ENCODE measurements around the gene ARHGDIB. TPM values are rescaled to one million over a fixed set of nuclear protein-coding genes. Genes with fewer than 3 reads are reported as not detected.

Gene ARHGDIB
- total and polyA plus RNA-seq, 2 of the 4 experiments (the other 2 are of a cell fraction) = 24.9 to 30.7 TPM

GRCh38 chr12:14937014-14937413, 24.4 kb downstream of the ARHGDIB start:
- H3K27ac ChIP-seq (ENCODE audit: insufficient read depth, low read length) = no peak overlapping the region
- H2BK20ac ChIP-seq (ENCODE audit: low read depth, low read length) = 0 out of 2 replicates have a peak overlapping the region, but pooled peaks have one; percentile 22
- no peak overlapping the region for H3K4me2 ChIP-seq (ENCODE audit: low read depth, low read length)
- H4K91ac ChIP-seq (ENCODE audit: insufficient read depth, low read depth, low read length) = no peak overlapping the region
- no peak overlapping the region for H3K9ac ChIP-seq (ENCODE audit: low read depth, low read length)
- 0 out of 2 replicates have a peak overlapping the region, but pooled peaks have one; percentile 16 for H2BK120ac ChIP-seq (ENCODE audit: low read depth, low read length)
- no peaks in the 10 kb centered on the region for H3K27me3 ChIP-seq (ENCODE audit: control insufficient read depth, insufficient read depth, low read length)
- intact Hi-C loops (cut with micrococcal nuclease) (no loop called here), in situ Hi-C loops (cut with MboI; ENCODE audit: low sequenced_read_pairs) (no loop called here), dilution Hi-C loops (cut with HindIII; ENCODE audit: low sequenced_read_pairs, unreplicated experiment) (no loop called here)
- H2AK5ac ChIP-seq (ENCODE audit: low read depth, low read length) = no peak overlapping the region
- H4K5ac ChIP-seq (ENCODE audit: low read depth, low read length) = 0 out of 2 replicates have a peak overlapping the region, but pooled peaks have one; percentile 12
- TF ChIP-seq POLR2A (IDR thresholded peaks at IDR 0.05; ENCODE audit: low read depth, low read length) (no peak), BHLHE40 (IDR thresholded peaks at IDR 0.05; ENCODE audit: low read depth, low read length) (no peak), MAFK (IDR thresholded peaks at IDR 0.05; ENCODE audit: low read depth, low read length) (no peak), ELK1 (IDR thresholded peaks at IDR 0.05; ENCODE audit: borderline replicate concordance, low read depth, low read length) (no peak), FOS (IDR thresholded peaks at IDR 0.05; ENCODE audit: low read depth, low read length) (no peak), USF2 (IDR thresholded peaks at IDR 0.05; ENCODE audit: low read depth, low read length) (no peak), MAZ (IDR thresholded peaks at IDR 0.05; ENCODE audit: borderline replicate concordance, low read depth, low read length) (no peak), SMC3 (IDR thresholded peaks at IDR 0.05; ENCODE audit: low read depth, low read length) (no peak), RAD21 (IDR thresholded peaks at IDR 0.05; ENCODE audit: low read length) (no peak), NFE2L2 (IDR thresholded peaks at IDR 0.05; ENCODE audit: low read depth, low read length) (no peak), CEBPB (IDR thresholded peaks at IDR 0.05; ENCODE audit: low read depth, low read length) (no peak), MXI1 (IDR thresholded peaks at IDR 0.05; ENCODE audit: borderline replicate concordance, low read depth, low read length) (no peak), CHD1 (IDR thresholded peaks at IDR 0.05; ENCODE audit: low read depth, low read length) (no peak), RFX5 (IDR thresholded peaks at IDR 0.05; ENCODE audit: low read depth, low read length) (no peak), RCOR1 (IDR thresholded peaks at IDR 0.05; ENCODE audit: insufficient replicate concordance, low read length) (no peak)
- TF ChIP-seq, protein P1, sequence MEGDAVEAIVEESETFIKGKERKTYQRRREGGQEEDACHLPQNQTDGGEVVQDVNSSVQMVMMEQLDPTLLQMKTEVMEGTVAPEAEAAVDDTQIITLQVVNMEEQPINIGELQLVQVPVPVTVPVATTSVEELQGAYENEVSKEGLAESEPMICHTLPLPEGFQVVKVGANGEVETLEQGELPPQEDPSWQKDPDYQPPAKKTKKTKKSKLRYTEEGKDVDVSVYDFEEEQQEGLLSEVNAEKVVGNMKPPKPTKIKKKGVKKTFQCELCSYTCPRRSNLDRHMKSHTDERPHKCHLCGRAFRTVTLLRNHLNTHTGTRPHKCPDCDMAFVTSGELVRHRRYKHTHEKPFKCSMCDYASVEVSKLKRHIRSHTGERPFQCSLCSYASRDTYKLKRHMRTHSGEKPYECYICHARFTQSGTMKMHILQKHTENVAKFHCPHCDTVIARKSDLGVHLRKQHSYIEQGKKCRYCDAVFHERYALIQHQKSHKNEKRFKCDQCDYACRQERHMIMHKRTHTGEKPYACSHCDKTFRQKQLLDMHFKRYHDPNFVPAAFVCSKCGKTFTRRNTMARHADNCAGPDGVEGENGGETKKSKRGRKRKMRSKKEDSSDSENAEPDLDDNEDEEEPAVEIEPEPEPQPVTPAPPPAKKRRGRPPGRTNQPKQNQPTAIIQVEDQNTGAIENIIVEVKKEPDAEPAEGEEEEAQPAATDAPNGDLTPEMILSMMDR (conservative IDR thresholded peaks at IDR 0.05; ENCODE audit: low read depth, low read length) = no peak
- no peak overlapping the region for H3K4me3 ChIP-seq (ENCODE audit: insufficient read depth, low read depth, low read length)
- H2AFZ ChIP-seq (replicated peaks; ENCODE audit: low read length, poor library complexity) = no peak overlapping the region
- no peaks in the 10 kb centered on the region for H3K36me3 ChIP-seq (ENCODE audit: control insufficient read depth, insufficient read depth, low read length)
- no peaks in the 10 kb centered on the region for H3K9me1 ChIP-seq (ENCODE audit: insufficient read depth, low read length)
- ChIA-PET POLR2A (ENCODE audit: unreplicated experiment) (no interaction called here), CTCF (interaction anchor here (0.6 kb wide), 1 partner anchor 633 kb away, joined by 12 read pairs; no protein-coding TSS in a partner anchor)
- H3K18ac ChIP-seq (ENCODE audit: low read depth, low read length) = peak overlapping the region; percentile 44; the same call in 1 of the 2 replicates
- WGBS, 2 experiments (ENCODE audit: extremely low coverage in 2 of 2, insufficient read length in 1 of 2) = 20% methylated on average over 1 of the region's 3 CpGs; no CpG with 5 or more reads in 1 of the 2 experiments
- H3K79me1 ChIP-seq (ENCODE audit: low read depth in 1 of 2, low read length in 2 of 2) = no peaks in the 10 kb centered on the region
- no peak overlapping the region for H3K23ac ChIP-seq (ENCODE audit: low read depth, low read length)
- DNase-seq (no peak), ATAC-seq (ENCODE audit: low read depth) (no peak)
- no peaks in the 10 kb centered on the region for H3K9me3 ChIP-seq (ENCODE audit: control insufficient read depth, insufficient read depth, low read length)
- no peak overlapping the region; a peak in 1 of 4 replicates for H4K8ac ChIP-seq (ENCODE audit: low read depth in 2 of 2, low read length in 2 of 2)
- no peak overlapping the region for H2AK9ac ChIP-seq (replicated peaks; ENCODE audit: low read depth, low read length, poor library complexity)
- H3K4ac ChIP-seq (ENCODE audit: low read depth, low read length) = no peak overlapping the region
- no TSS peak for BruUV-seq (replicated peaks)
- peaks cover 2% of the 10 kb centered on the region; the same call in 1 of the 2 replicates for H3K4me1 ChIP-seq (ENCODE audit: control insufficient read depth, insufficient read depth, low read length)
- H4K20me1 ChIP-seq (ENCODE audit: insufficient read depth, low read length) = no peaks in the 10 kb centered on the region
- no peak overlapping the region for H3K56ac ChIP-seq (ENCODE audit: extremely low read depth, insufficient read depth, low read length)
- no peak overlapping the region for H2BK15ac ChIP-seq (ENCODE audit: low read depth, low read length)
- no peak overlapping the region for H2BK5ac ChIP-seq (ENCODE audit: low read depth, low read length, poor library complexity, severe bottlenecking)
- no peak overlapping the region for H3K14ac ChIP-seq (replicated peaks; ENCODE audit: low read depth, low read length)
